ENCODE results near the gene FBP1.
"Not testable (repeated sequence)": the region's sequence is repeated elsewhere in the genome, so short reads cannot be mapped to it uniquely, and the experiment has no call there.

Gene FBP1

GRCh38 chr9:94611638-94612068 is 27.7 kb downstream of the FBP1 start:
- DNase-seq, result peak; percentile 43

GRCh38 chr9:94610181-94610606 is 29.1 kb downstream of the FBP1 start:
- no peak for DNase-seq

- no peak for DNase-seq
These were observed 32.0 kb downstream of the FBP1 start for GRCh38 chr9:94607423-94607691.

GRCh38 chr9:94606646-94607422 is 32.5 kb downstream of the FBP1 start:
- no peak for DNase-seq

GRCh38 chr9:94603259-94604160 is 35.8 kb downstream of the FBP1 start:
- DNase-seq, result peak; percentile 73

GRCh38 chr9:94602666-94603065 is 36.7 kb downstream of the FBP1 start:
- DNase-seq, result no peak

- DNase-seq, result no peak
These were observed 38.6 kb downstream of the FBP1 start for GRCh38 chr9:94600715-94601114.

GRCh38 chr9:94600258-94600657 is 39.1 kb downstream of the FBP1 start:
- DNase-seq, result no peak

- no peak for DNase-seq
These were observed 40.2 kb downstream of the FBP1 start for GRCh38 chr9:94599102-94599501.

GRCh38 chr9:94593459-94594345 is 45.6 kb downstream of the FBP1 start, which contains the start of gene FBP2:
Gene FBP2, minus strand, starts transcription at chr9:94593824. Its CDS starts 98 bp downstream, at chr9:94593726.
- DNase-seq, result no peak

- DNase-seq, result not testable (repeated sequence)
These were observed 46.6 kb downstream of the FBP1 start for GRCh38 chr9:94592683-94593082.

GRCh38 chr9:94591876-94592275 is 47.4 kb downstream of the FBP1 start:
- no peak for DNase-seq

GRCh38 chr9:94591046-94591545 is 48.2 kb downstream of the FBP1 start:
- DNase-seq, result not testable (repeated sequence)

GRCh38 chr9:94588681-94589080 is 50.6 kb downstream of the FBP1 start:
- DNase-seq, result no peak

- DNase-seq, result no peak
These were observed 52.5 kb downstream of the FBP1 start for GRCh38 chr9:94586814-94587213.

- DNase-seq, result no peak
These were observed 53.0 kb downstream of the FBP1 start for GRCh38 chr9:94586316-94586715.

- DNase-seq, result no peak
These were observed 54.8 kb downstream of the FBP1 start for GRCh38 chr9:94584555-94584954.

GRCh38 chr9:94581728-94582127 is 57.6 kb downstream of the FBP1 start:
- no peak for DNase-seq

- no peak for DNase-seq
These were observed 61.7 kb downstream of the FBP1 start for GRCh38 chr9:94577571-94577970.

GRCh38 chr9:94577036-94577435 is 62.3 kb downstream of the FBP1 start:
- no peak for DNase-seq

GRCh38 chr9:94576131-94576530 is 63.2 kb downstream of the FBP1 start:
- DNase-seq, result no peak

- no peak for DNase-seq
These were observed 70.2 kb downstream of the FBP1 start for GRCh38 chr9:94568972-94569712.

Measured in activated CD4-positive, alpha-beta T cell treated with anti-CD3 and anti-CD28 coated beads, Interleukin-10, Interleukin-2, amounts not matched to agents 100 ng/mL and 50 ng/mL, durations not matched to agents 16 hours and 8 hours (primary cell).